HG02571 (cell line): ENCODE measurements around the gene MMRN2.
"Not testable (repeated sequence)": the region's sequence is repeated elsewhere in the genome, so short reads cannot be mapped to it uniquely, and the experiment has no call there.

Experiments used
- ATAC-seq: cut with Tn5 transposase; IDR thresholded peaks from one replicate; pipeline ENCODE4 v1.9.1; 2021; ENCODE audit warnings: mild to moderate bottlenecking, moderate library complexity; ENCODE audit not compliant: unreplicated experiment

Gene MMRN2

DNA sequence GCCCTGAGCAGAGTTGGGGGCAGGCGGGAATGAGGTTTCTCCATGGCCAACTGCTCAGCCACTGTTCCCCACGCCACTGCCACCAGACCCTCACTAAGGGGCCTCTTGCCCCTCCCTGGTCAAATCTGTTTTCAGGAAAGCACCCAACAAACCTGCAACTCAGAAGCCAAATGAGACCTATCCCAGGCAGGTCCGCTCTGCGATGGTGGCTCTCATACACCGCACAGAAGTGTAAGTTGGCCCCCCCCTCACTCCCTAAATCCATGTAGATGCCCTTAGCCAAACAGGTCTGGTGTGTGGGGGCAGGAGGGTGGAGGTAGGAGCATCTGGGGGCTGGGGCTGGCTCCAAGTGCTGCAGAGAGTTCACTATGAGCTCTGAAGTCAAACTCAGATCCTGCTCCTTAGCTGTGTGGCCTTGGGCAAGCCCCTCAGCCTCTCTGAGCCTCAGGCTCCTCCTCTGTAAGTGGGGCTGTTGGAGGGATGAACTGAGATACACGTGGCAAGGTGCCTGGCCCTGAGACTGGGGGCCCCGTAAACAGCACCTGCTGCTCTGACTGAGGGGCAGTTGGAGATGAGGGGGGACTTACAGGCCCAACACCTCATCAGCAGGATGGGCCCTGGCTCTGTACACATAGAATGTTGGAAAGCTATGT lies 1.1 kb downstream of the MMRN2 start:
- no peak for ATAC-seq

DNA sequence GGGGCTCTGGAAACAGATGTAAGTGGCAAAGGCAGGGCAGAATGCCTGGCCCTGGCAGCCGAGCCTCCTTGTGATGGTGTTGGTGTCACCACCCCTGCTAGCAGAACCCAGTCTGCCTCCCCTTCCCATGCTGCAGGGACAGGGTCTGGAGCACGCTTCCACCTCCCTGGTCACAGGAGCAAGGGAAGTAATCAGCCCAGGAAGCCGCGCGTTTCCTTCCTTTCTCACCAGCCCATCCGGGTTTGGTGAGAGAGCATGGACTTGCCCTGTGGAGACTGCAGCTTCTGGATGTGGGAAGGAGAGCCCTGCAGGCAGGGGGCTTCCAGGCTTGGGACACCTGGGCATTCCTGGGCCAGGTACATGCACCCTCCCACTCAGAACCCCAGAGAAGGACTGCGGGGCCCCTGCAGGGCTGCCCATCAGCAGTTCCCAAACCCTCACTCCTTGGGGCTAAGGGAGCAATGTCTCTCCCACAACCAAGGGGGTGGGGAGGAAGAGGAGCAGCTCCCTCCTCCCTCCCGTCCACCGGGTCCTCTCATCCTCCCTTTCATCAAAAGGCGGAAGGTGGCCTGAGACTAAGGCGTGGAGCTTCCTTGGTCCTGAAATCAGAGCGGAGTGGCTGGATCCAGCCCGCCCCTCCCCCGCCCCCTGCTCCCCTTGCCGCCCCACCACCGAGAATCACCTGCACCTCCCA lies 1.8 kb downstream of the MMRN2 start:
- no peak for ATAC-seq

DNA sequence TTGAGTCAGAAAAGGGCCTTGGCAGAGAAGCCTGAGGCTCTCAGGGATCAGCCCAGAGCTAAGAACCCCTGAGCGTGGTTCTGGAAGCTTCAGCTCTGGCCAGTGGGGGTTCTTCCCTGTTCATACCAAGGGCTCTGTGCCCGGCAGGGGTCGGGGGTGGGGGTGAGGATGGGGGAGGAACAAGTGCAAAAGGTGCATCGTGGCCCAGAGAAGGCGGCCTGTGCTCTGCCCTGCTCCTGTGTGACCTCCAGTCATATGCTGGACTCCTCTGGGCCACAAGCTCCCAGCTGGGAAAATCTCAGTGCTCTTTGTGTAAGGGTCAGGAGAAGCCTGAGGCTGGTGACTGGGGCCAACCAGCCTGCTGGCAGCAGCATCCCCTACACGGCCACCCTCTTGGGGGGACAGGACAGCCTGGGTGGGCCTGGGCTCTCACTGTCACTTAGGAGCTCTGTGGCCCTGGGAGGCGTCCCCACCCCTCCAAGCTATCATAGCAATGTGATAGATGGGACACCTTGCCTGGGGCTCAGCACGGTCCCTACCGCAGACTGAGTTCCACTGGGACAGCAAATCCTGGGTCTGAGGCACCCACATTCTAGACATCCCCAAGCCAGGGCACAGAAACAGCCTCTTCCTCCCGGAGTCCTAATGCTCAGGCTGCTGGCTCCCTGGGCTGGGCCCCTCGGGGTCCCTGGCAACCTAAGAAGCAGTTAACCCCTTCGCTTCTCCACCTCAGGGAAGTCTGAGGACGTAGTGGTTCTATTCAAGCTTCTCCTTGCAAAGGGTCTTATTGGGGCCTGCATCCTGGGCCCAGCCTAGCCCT lies 2.5 kb downstream of the MMRN2 start:
- ATAC-seq, result no peak

DNA sequence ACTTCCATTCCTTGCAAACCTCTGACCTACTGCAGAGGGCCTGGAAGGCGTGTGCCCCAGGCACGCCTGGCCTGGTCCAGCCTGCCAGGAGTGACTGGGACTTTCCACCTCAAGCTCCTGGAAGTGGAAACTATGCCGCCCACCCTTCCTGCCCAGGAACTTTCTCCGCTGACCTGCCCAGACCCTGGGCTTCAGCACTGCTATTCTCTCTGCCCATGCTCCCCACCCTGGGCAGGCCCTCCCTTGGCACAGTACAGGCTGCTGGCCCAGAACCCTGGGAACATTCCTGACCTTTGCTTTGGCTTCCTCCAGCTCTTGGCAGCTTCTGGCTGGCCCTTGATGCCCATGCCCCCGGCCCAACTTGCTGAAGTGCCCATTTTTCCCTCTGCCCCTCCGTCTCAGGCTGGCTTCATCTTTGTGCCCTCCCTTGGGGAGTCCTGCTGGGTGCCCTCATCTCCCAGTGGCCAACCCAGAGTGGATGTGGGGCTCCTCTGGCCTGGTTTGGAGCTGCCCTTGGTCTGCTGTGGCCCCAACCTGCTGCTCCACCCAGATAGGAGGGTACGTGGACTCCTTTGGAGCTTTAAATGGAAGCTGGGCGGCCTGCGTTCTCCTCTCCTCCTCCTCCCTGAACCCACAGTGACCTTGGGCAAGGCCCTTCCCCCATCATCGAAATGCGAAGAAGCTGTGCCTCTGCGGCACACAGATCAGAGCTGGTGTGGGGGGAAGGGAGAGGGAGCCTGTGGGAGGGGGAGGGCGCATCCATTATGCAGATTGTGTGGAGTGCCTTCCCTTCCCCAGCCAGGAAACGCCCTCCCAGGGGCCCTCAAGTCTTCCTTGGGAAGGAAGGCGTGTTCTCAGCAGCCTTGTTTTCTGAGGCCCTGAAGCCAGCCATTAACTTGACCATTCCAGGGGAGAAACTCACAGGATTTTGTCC lies 3.4 kb downstream of the MMRN2 start:
- no peak for ATAC-seq

DNA sequence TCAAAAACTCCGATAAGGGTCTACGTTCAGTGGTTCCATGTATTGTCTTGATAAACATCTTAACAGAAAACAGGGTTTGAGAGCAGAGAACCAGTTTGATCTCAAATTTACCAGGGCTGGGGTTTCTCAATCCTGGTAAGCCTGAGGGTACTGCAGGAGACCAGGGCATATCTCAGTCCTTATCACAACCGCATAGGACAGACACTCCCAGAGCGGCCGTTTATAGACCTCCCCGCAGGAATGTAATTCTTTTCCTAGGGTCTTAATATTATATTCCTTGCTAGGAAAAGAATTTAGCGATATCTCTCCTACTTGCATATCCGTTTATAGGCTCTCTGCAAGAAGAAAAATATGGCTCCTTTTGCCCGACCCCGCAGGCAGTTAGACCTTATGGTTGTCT lies 4.7 kb downstream of the MMRN2 start:
- ATAC-seq, result not testable (repeated sequence)

DNA sequence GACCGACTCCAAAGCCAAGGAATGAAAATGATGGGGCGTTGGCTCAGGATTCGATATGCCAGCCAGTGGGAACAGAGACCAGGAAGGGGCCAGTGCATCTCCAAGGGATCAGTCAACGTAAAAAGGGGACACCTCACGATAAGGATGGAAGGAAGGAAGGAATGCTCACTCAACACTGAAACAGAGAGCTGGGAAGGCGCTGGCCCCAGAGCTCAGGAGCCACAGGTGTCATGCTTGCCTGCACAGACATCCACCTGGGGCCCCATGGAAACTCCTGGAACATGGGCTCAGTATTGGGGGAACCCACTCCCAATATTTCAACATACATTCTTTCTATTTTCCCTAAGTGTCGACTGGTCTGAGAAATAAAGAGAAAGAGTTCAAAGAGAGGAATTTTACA lies 5.3 kb downstream of the MMRN2 start:
- ATAC-seq, result no peak

DNA sequence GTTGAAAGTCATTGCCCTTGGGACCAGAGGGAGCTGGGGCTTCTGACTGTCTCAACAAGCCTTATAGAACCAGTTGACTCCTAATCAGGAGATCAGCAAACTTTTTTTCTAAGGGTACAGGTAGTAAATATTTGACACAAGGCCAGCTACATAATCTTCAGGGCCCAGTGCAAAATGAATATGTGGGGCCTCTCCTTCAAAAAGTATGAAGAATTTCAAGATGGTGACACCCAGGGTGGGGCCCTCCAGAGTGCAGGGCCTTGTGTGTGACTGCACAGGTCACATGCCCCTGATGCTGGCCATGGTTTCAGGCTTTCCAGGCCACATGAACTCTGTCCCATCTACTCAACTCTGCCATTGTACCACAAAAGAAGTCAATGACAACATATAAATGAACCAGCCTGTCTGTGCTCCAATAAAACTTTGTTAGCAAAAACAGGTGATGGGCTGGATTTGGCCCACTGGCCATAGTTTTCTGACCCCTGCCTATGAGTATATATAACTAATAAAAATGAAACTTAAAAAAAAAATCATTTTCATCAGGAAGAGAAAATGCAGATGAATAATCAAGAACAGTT lies 6.1 kb downstream of the MMRN2 start:
- ATAC-seq, result no peak

DNA sequence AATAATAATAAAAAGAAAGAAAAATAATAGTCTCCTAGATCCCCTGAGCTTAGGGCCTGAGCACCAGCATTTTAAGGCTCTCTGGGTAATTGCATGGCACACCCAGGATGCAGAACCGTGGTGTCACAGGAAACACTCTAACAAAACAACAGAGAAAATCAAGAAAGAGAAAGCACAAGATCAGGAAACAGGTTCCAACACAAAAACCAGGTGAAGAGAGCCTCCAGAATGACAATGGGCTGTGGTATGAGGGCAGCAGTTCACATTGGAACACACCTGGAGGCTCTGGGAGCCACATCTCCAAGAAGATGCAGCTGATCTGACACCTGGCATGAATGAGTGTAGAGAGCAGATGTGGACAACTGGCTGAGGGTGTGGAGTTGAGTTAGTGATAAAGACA lies 7.1 kb downstream of the MMRN2 start:
- ATAC-seq, result no peak

DNA sequence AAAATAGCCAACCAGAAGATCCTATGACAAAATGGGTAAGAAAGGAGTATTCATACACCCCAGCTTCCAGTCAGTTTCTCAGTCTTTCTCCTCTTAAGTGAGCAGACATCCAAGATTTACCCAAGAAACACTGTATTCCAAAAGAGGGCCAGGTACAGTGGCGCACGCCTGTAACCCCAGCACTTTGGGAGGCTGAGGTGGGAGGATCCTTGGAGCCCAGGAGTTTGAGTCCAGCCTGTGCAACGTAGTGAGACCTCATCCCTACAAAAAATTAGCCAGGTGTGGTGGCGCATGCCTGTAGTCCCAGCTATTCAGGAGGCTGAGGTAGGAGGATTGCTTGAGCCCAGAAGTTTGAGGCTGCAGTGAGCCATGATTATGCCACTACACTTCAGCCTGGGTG lies 9.6 kb downstream of the MMRN2 start:
- not testable (repeated sequence) for ATAC-seq

DNA sequence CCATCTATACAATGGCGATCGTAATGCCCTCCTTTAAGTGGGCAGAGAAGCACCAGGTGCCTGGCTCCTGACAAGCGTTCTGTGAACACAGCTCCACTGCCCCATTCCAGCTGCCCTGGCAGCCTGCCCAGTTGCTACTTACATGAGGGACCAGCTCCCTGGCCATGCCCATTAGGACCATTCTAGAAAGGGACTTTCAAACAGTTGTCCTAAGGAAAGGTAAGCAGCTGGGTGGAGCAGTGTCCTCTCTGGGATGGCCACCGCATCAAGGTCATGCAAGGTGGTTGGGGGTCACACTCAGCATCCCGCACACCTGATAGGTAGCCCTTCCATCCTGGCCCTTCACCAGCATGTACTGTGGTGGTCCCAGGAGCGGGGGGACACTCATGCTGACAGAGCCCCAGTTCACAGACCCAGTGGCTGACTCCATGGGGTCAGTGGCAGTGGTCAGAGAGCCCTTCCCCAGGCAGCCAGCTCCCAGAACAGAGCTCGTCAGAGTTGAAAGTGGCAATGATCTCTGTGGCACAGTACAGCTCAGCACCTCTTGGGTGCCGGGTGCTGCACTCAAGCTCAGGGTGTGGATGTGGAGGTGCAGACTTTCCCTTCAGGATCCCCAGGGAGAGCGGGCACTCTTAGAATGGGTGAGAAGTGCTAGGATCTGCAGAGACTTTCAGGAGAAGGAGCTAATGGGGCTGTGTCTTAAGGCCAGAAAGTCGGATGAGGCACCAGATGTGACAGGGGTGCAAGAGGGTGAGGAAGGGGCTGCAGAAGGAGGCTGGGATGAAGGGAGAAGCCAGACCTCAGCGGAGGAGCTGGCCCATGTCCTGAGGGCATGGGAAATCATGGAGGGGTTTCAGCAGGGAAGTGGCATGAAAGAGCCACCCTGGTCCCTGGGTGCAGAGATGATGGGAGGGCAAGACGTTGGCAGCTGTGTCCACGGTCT lies 10.9 kb downstream of the MMRN2 start:
- no peak for ATAC-seq

DNA sequence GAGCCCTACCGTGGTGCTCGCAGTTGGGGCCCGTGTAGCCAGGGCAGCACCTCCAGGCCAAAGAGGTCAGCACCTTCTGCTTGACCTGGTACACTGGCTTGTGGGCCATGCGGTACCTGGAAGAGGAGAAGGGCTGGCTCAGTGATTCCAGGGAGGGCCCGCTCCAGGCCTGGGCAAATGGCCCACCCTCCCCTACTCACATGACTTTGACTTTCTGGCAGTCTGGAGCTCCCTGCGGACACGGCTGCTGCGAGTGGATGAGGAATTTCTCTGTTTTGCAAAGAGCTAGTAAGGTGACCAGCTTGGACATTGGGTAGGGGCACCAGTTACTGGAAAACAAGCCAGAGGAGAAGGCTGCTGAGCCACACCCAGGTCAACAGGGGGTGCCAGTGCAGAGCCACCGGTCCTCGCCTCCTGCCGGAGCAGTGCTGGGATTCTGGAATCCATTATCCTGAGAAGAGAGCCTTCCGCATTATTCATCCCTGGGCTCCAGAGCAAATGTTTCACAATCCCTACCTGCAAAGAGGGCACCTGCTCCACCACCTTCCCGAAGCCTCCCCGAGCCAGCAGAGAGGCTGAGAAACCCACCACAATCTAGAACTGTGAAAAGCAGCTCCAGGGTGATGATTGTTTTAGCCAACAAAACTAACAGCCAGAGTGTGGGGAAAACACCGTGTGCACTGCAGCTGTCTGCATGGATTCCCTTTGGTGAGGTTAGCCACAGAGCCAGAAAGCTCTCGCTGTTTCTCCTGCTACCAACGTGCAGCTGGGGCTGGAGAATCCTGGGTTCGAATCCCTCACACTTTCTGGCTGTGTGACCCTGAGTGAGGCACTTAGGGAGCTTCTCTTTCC lies 11.8 kb downstream of the MMRN2 start:
- ATAC-seq, result no peak

DNA sequence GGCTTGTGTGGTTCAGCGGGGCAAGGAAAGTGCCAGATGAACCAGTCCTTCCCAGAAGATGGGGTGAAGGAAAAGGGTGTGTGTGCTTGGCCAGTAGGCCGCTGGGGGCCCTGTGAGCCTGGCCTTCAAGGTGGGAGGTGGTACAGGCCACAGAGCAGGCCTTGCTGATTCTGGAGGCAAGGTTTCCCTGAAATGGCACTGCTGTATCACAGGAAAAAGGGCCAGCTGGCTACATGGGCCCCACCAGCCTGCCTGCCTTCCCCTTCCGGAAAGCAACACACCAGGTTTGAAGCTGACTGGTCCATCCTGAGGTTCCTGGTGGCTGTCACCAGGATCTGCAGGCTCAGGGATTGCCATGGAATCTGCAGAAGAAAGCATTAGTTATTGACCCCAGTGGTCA lies 12.5 kb downstream of the MMRN2 start:
- no peak for ATAC-seq

DNA sequence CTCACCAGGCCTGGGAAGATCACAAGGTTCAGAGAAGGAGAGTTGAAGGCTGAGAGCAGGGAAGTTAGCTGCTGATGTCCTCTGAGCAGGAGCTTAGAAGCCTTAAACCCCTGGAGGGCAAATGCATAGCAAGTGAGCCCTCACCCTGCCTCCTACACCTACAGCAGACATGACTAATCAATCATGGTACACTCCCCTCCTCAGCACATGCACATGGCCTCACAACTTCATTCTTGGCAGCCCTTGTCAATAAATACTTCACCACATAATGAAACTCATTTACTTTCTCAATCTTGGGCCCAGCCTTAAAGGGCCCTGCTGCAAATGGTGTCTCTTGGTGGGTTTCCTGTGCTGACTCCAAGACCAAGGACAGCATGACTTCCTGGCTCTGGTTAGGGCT lies 12.9 kb downstream of the MMRN2 start:
- ATAC-seq, result no peak

DNA sequence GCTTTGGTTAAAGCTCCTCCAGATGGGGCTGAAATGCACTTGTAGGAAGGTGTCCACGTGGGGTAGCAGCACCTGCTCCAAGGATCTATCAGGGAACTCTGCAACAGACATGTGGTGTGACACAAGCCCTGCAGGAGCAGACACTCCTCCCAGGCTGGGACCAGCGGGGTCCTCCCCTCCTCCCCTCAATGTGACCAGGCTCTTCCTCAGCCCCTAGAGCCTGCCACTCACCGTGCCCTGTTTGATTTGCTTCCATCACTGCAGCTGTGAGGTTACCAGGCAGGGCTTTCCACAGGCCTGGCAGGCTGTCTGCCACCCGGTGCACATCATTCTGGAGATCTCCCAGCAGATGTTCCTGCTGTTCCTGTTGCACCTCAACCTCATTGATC lies 13.4 kb downstream of the MMRN2 start:
- ATAC-seq, result no peak

DNA sequence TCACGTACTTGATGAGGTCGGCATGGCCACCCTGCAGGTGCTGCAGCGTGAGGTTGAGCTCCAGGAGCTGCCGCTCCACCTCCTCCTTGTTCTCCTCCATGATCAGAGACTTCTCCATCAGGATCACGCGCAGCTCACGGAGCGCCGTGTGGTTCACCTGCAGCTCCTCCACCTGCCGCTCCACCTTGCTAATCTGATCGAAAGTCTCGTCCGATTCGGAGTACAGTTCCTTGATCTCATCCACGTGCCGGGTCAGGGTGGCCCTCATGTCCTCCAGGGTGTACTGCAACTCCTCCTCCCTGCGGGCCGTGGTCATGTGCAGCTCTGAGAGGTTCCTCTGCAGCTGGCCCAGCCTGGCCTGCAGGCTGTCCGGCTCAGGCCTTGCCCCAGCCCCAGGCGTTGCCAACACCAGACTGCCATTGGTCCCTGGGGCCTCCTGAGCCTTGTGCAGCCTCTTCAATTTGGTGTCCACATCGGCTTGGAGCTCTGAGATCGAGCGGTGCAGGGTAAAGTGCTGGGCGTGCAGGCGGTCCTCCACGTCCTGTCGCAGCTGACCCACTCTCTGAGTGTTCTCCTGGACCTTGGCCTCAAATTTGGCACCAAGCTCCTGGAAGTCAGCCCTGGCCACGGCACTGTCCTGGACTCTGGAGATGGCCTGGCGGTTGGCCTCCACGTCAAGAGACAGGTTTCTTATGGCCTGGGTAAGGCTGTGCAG lies 13.9 kb downstream of the MMRN2 start:
- ATAC-seq, result no peak

DNA sequence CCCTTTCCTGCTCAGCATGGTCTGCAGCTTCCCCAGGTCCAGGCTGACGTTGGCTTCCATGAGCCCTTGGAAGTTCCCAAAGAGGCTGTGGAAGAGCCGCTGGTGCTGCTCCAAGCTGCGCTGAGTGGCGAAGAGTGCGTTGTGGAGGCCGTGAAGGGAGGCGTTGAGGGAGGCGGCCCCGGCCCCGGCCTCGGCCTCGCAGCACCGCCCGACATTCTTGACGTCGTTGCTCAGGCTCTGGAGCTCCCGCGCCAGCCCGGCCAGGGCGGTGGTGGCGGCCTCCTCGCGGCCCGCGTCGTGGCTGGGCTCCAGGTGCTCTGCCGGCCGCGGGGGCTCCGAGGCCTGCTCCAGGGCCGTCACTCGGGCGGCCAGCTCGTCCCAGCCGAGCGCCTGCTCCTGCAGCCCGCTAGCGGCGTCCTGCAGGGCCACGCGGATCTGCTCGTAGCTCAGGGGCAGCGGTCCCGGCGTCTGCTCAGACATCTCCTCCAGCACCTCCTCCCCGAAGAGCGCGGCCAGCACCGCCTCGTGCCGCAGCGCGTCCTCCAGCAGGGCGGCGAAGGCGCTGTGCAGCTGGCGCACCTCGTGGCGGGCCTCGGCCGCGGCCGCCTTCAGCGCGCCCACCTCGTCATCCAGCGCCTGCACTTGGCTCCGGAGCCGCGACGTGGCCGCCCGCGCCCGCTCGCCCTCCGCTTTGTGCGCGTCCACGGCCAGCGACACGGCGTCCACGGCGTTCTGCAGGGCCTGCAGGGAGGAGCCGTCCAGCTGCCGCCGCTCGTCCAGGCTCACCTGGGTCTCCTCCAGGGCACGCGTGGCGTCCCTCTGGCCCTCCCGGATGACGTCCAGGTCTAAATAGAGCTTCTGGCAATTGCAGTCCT lies 14.7 kb downstream of the MMRN2 start:
- no peak for ATAC-seq

DNA sequence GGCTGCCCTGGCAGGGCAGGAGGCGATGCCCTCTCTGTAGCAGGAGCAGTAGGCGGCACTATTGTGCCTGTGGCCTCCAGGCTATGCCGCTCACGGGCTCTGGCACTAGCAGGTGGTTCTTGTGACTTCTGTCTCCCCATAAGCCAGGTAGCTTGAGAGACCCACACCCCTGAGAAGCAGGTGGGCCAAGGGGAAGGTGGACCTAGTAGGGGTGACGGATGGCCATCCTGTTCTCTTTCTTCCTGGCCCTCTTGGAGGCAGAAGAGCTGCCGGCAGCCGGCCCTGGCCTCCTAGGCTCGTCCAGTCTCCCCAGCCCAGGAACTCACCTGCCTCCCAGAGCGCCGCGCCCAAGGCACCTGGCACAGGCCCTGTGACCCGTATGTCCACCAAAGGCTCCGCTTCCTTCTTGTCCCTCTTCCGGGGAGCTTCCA lies 15.4 kb downstream of the MMRN2 start:
- ATAC-seq, result no peak
